Endothelial cell of umbilical vein (primary cell): Measurements from ENCODE around the gene TTC17.

Source experiments
- EZH2 ChIP-seq: IDR thresholded peaks from 2 replicates; pipeline ENCODE4 v1.6.1; 2012; ENCODE audit warnings: borderline replicate concordance, low read depth, mild to moderate bottlenecking, moderate library complexity, low read length, inconsistent platforms; ENCODE audit not compliant: severe bottlenecking
- FOS ChIP-seq: IDR thresholded peaks from 2 replicates; pipeline ENCODE4 v1.6.1; 2011; ENCODE audit warnings: mild to moderate bottlenecking, low read length, moderate library complexity, borderline replicate concordance; ENCODE audit not compliant: insufficient read depth
- GATA2 ChIP-seq: IDR thresholded peaks from 2 replicates; pipeline ENCODE4 v1.7.0; 2011; ENCODE audit warnings: low read depth, mild to moderate bottlenecking, moderate library complexity, mixed read lengths, low read length; ENCODE audit not compliant: insufficient read length, insufficient read depth
- JUN ChIP-seq: IDR thresholded peaks from 2 replicates; pipeline ENCODE4 v1.6.1; 2011; ENCODE audit warnings: borderline replicate concordance, low read depth; ENCODE audit not compliant: insufficient read length, insufficient read depth
- MYC ChIP-seq: IDR thresholded peaks from one replicate; pipeline ENCODE4 v1.6.1; 2011; ENCODE audit warnings: mild to moderate bottlenecking, low read depth, low read length
- POLR2A ChIP-seq: IDR thresholded peaks from 2 replicates; pipeline ENCODE4 v1.6.1; 2012; ENCODE audit warnings: low read depth, mild to moderate bottlenecking, control low read depth, low read length
- POLR2AphosphoS5 ChIP-seq: IDR thresholded peaks from 2 replicates; pipeline ENCODE4 v1.6.1; 2012; ENCODE audit warnings: low read depth, mild to moderate bottlenecking, control low read depth, low read length, moderate library complexity; ENCODE audit not compliant: insufficient read depth
- TF ChIP-seq, protein P1 (sequence below), 2 donors: IDR thresholded peaks; 1 replicate in 1 of 2; 2 replicates in 1 of 2; pipeline ENCODE4 v1.5.1; 2011; ENCODE audit warnings: low read length in 2 of 2, mild to moderate bottlenecking in 2 of 2, moderate library complexity in 2 of 2, control low read depth in 1 of 2, inconsistent platforms in 1 of 2, low read depth in 1 of 2; ENCODE audit not compliant: insufficient read depth in 1 of 2; ENCODE audit errors: extremely low read depth in 1 of 2
- TF ChIP-seq, protein P2 (sequence below): IDR thresholded peaks from 2 replicates; pipeline ENCODE4 v1.6.1; 2011; ENCODE audit not compliant: insufficient read depth, insufficient read length

DNA sequence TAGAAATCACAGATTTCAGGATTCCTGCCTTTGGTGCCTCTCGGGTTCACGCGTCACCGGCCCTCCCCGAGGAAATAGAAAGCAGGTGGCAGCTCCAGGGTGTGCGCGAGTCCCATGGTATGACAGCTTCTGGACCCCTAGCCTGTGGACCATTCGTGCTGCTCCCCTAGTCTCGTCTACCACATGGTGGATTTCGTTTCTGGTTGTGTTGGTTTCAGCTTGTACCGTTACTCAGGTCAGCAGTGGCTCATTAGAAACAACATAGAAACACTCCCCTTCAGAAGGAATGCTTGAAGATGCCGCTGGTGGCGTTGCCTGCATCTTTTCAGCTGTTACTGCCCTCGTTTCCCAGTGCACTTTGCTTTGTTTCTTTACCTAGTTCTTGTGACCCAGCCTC lies 700 bp downstream of the TTC17 start:
- TF ChIP-seq POLR2A (no peak), EZH2 (no peak), POLR2AphosphoS5 (no peak), MYC (no peak), JUN (no peak), FOS (no peak), GATA2 (no peak)
- TF ChIP-seq, protein P1, sequence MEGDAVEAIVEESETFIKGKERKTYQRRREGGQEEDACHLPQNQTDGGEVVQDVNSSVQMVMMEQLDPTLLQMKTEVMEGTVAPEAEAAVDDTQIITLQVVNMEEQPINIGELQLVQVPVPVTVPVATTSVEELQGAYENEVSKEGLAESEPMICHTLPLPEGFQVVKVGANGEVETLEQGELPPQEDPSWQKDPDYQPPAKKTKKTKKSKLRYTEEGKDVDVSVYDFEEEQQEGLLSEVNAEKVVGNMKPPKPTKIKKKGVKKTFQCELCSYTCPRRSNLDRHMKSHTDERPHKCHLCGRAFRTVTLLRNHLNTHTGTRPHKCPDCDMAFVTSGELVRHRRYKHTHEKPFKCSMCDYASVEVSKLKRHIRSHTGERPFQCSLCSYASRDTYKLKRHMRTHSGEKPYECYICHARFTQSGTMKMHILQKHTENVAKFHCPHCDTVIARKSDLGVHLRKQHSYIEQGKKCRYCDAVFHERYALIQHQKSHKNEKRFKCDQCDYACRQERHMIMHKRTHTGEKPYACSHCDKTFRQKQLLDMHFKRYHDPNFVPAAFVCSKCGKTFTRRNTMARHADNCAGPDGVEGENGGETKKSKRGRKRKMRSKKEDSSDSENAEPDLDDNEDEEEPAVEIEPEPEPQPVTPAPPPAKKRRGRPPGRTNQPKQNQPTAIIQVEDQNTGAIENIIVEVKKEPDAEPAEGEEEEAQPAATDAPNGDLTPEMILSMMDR (IDR thresholded peaks at IDR 0.05; ENCODE audit: extremely low read depth in 1 of 2, insufficient read depth in 1 of 2, low read depth in 1 of 2, low read length in 2 of 2), result no peak
- TF ChIP-seq, protein P2, sequence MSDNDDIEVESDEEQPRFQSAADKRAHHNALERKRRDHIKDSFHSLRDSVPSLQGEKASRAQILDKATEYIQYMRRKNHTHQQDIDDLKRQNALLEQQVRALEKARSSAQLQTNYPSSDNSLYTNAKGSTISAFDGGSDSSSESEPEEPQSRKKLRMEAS, result no peak
